Upper lobe of left lung (tissue), 6 donors: ENCODE results near the gene MN1. TPM values are rescaled to one million over a fixed set of nuclear protein-coding genes. Genes with fewer than 3 reads are reported as not detected.

Source experiments
- ATAC-seq, 2 donors: fragments of 200-7000 bp; cut with Tn5 transposase; one replicate each; pipeline ENCODE4 v1.9.1; 2022; ENCODE audit warnings: mild to moderate bottlenecking in 2 of 2, moderate library complexity in 2 of 2; ENCODE audit not compliant: low FRiP score in 2 of 2
- DNase-seq, 2 donors: peaks; one replicate each; pipeline ENCODE4 v3.0.0-alpha.2; 2019 to 2020
- H3K27ac ChIP-seq, 4 donors: fragments of 200-600 bp; sonication (generic); one replicate each; pipeline ENCODE4 v1.5.1; 2016 to 2019
- H3K27me3 ChIP-seq, 4 donors: fragments of 200-600 bp; sonication (generic); one replicate each; pipeline ENCODE4 v1.5.1; 2017 to 2019
- H3K36me3 ChIP-seq, 4 donors: fragments of 200-600 bp; sonication (generic); one replicate each; pipeline ENCODE4 v1.5.1; 2016 to 2019
- H3K4me1 ChIP-seq, 4 donors: fragments of 200-600 bp; sonication (generic); one replicate each; pipeline ENCODE4 v1.5.1; 2018 to 2019
- H3K4me3 ChIP-seq, 4 donors: fragments of 200-600 bp; sonication (generic); one replicate each; pipeline ENCODE4 v1.5.1; 2017 to 2019; ENCODE audit warnings: mild to moderate bottlenecking in 2 of 4, moderate library complexity in 1 of 4
- H3K9me3 ChIP-seq, 4 donors: fragments of 200-600 bp; sonication (generic); one replicate each; pipeline ENCODE4 v1.5.1; 2018 to 2019
- CTCF ChIP-seq, 6 experiments: fragments of 450-650 bp in 4 of 6; fragments of 200-600 bp in 2 of 6; sonication (generic) in 2 of 6; IDR thresholded peaks; one replicate each; pipeline ENCODE4 v1.5.1; 2016 to 2019; ENCODE audit warnings: antibody characterized with exemption in 6 of 6
- EP300 ChIP-seq, 4 donors: sonication (generic); formaldehyde crosslinking; IDR thresholded peaks; one replicate each; pipeline ENCODE4 v1.5.1; 2017; ENCODE audit warnings: antibody characterized with exemption in 4 of 4, control low read depth in 2 of 4
- POLR2A ChIP-seq, 4 donors: fragments of 450-650 bp; IDR thresholded peaks; one replicate each; pipeline ENCODE4 v1.5.1; 2016 to 2017; ENCODE audit warnings: antibody characterized with exemption in 4 of 4, mild to moderate bottlenecking in 2 of 4
- POLR2AphosphoS5 ChIP-seq, 2 donors: sonication (generic); formaldehyde crosslinking; IDR thresholded peaks; one replicate each; pipeline ENCODE4 v1.5.1; 2017; ENCODE audit warnings: antibody characterized with exemption in 2 of 2
- WGBS, 2 donors: methylation state at CpG; one replicate each; pipeline ENCODE4 v1.1.5; 2017 to 2018; 5-methylcytosine and 5-hydroxymethylcytosine counted together
- total RNA-seq, 6 donors: library from RNA; depleted of rRNA in 4 of 6; stranded (reverse); fragments of >200 nt in 4 of 6; gene quantifications; one replicate each; pipeline versions ENCODE4 v1.1.0 to v1.2.1, GENCODE V29; 2016 to 2021
- donor health status: DM: no; HTN: no; CAD: no; lungs with moderate emphysema.
- donor health status: DM: no; HTN: yes; CAD: no; lungs with severe emphysema.

Gene MN1
- total RNA-seq, 6 donors from 2014 or later = 1.0 to 17.8 (median 3.5) TPM

GRCh38 chr22:27845644-27846043 is 44.1 kb upstream of the MN1 start:
- WGBS, 2 donors = 76 to 92% methylated on average over 7 of the region's 7 CpGs
- peaks cover 0 to 17% (median 9%) of the 10 kb centered on the region in 4 donors for H3K4me1 ChIP-seq
- no peak for TF ChIP-seq POLR2A (IDR thresholded peaks at IDR 0.05)
- no peak for TF ChIP-seq CTCF (IDR thresholded peaks at IDR 0.05)
- no peak for TF ChIP-seq EP300 (IDR thresholded peaks at IDR 0.05)
- TF ChIP-seq POLR2AphosphoS5 (IDR thresholded peaks at IDR 0.05) = no peak
- H3K27ac ChIP-seq = no peak overlapping the region
- no peaks in the 10 kb centered on the region for H3K9me3 ChIP-seq
- no peak overlapping the region for H3K4me3 ChIP-seq
- H3K27me3 ChIP-seq = no peaks in the 10 kb centered on the region
- ATAC-seq = no peak
- H3K36me3 ChIP-seq = peaks cover 0 to 17% (median 7%) of the 10 kb centered on the region in 4 donors
- no peak for DNase-seq

GRCh38 chr22:27844656-27845591 is 43.4 kb upstream of the MN1 start:
- ATAC-seq = no peak
- 83 to 95% methylated on average over 10 to 20 of the region's 20 CpGs for WGBS, 2 donors

GRCh38 chr22:27844256-27844655 is 42.7 kb upstream of the MN1 start:
- Histone ChIP-seq H3K9me3 (no peaks in the 10 kb centered on the region), H3K36me3 (peaks cover 0 to 13% (median 7%) of the 10 kb centered on the region in 4 donors), H3K4me1 (peaks cover 0 to 4% (median 0%) of the 10 kb centered on the region in 4 donors), H3K27me3 (no peaks in the 10 kb centered on the region), H3K4me3 (no peak overlapping the region), H3K27ac (no peak overlapping the region)
- TF ChIP-seq CTCF (IDR thresholded peaks at IDR 0.05) (no peak), POLR2A (IDR thresholded peaks at IDR 0.05) (no peak), POLR2AphosphoS5 (IDR thresholded peaks at IDR 0.05) (no peak)
- ATAC-seq = no peak
- DNase-seq = no peak
- WGBS, 2 donors = 92 to 94% methylated on average over 5 to 6 of the region's 6 CpGs

More at GRCh38 chr22:27844656-27845591, 43.4 kb upstream of the MN1 start:
- peaks cover 0 to 11% (median 4%) of the 10 kb centered on the region in 4 donors for H3K4me1 ChIP-seq
- H3K27ac ChIP-seq = no peak overlapping the region
- H3K4me3 ChIP-seq = no peak overlapping the region
- no peaks in the 10 kb centered on the region for H3K27me3 ChIP-seq
- no peaks in the 10 kb centered on the region for H3K9me3 ChIP-seq
- peak; percentile 9 to 15 for DNase-seq
- TF ChIP-seq POLR2AphosphoS5 (IDR thresholded peaks at IDR 0.05) = no peak
- H3K36me3 ChIP-seq = peaks cover 0 to 13% (median 7%) of the 10 kb centered on the region in 4 donors

GRCh38 chr22:27843441-27843840 is 41.9 kb upstream of the MN1 start:
- no peaks in the 10 kb centered on the region for H3K9me3 ChIP-seq
- peaks cover 0 to 9% (median 4%) of the 10 kb centered on the region in 4 donors for H3K36me3 ChIP-seq
- no peak overlapping the region for H3K4me3 ChIP-seq
- TF ChIP-seq POLR2AphosphoS5 (IDR thresholded peaks at IDR 0.05) (no peak), EP300 (IDR thresholded peaks at IDR 0.05) (no peak), CTCF (IDR thresholded peaks at IDR 0.05) (no peak), POLR2A (IDR thresholded peaks at IDR 0.05) (no peak)
- 78 to 82% methylated on average over 7 of the region's 7 CpGs for WGBS, 2 donors
- ATAC-seq (peak in 1 of 2 donors; percentile 14), DNase-seq (peak; percentile 17 to 24)
- H3K27ac ChIP-seq = no peak overlapping the region
- H3K27me3 ChIP-seq = no peaks in the 10 kb centered on the region
- H3K4me1 ChIP-seq = no peaks in the 10 kb centered on the region

- Histone ChIP-seq H3K4me1 (no peaks in the 10 kb centered on the region), H3K4me3 (no peak overlapping the region), H3K36me3 (peaks cover 0 to 6% (median 2%) of the 10 kb centered on the region in 4 donors), H3K27me3 (no peaks in the 10 kb centered on the region), H3K9me3 (no peaks in the 10 kb centered on the region), H3K27ac (no peak overlapping the region)
- TF ChIP-seq POLR2AphosphoS5 (IDR thresholded peaks at IDR 0.05) (no peak), CTCF (IDR thresholded peaks at IDR 0.05) (no peak), POLR2A (IDR thresholded peaks at IDR 0.05) (no peak), EP300 (IDR thresholded peaks at IDR 0.05) (no peak)
- peak in 1 of 2 donors; percentile 4 for DNase-seq
- peak in 1 of 2 donors; percentile 47 for ATAC-seq
- WGBS, 2 donors = 81 to 82% methylated on average over 15 of the region's 15 CpGs
Observed at GRCh38 chr22:27842669-27843431, 41.3 kb upstream of the MN1 start.
